Adipose tissue (tissue), 3 donors: ENCODE measurements around the gene FOXL2NB. TPM values are rescaled to one million over a fixed set of nuclear protein-coding genes. Genes with fewer than 3 reads are reported as not detected.

Experiments used
- H3K27ac ChIP-seq: one replicate; pipeline ENCODE4 v1.5.1; 2013; ENCODE audit warnings: low read depth, low read length
- WGBS, 3 donors: extraction: QIAGEN DNeasy Blood & Tissue Kit; methylation state at CpG; one replicate each; pipeline ENCODE4 v1.1.7; 2013; 5-methylcytosine and 5-hydroxymethylcytosine counted together
- polyA plus RNA-seq, 3 donors: library from polyadenylated mRNA; stranded (reverse); fragments of 200-250 nt; gene quantifications; one replicate each; pipeline ENCODE4 v1.2.3, GENCODE V29; 2013
- donor health status: healthy with polysubstance abuse.
- donor health status: Bipolar disorder and iron deficiency.
- donor health status: healthy.

The FOXL2NB gene
- polyA plus RNA-seq, 3 donors, result 0.02 TPM; not detected in 2

DNA sequence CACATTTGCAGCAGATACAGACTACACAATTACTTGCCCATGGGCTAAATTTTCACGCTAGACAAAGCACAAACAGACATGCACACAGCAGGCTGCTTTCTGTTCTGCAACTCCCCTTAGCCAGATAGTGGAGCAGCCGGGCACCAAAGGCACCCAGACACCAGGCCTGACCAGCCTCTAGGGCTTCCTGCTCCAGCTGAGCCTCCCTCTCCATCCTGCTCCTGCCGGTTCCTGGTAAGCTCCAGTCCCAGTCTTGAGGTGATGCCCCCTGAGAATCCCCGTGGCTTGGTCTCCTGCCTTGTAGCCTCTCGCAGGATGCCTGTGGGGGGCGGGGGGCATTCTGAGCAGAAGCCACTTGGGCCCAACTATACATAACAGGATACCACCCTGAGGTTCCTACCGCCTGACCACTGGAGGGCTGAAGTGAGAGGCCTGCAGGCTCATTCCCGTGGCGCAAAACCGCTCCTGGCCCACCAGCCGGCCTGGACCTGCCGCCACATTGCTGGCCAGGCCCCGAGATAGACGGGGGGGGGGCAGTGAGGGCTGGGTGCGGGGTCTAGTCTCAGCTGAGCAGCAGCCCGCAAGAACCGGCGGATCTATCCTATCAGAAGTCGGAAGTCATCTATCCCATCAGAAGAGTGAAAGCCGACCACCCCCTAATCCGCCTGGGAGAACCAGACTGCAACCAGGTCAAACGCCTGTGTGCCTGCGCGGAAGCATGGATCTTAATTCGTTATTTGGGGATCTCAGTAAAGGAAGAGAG is 4.0 kb upstream of the FOXL2NB start:
- H3K27ac ChIP-seq, result no peak overlapping the region
- WGBS, 3 donors, result 18 to 30% (median 20%) methylated on average over 25 of the region's 25 CpGs

DNA sequence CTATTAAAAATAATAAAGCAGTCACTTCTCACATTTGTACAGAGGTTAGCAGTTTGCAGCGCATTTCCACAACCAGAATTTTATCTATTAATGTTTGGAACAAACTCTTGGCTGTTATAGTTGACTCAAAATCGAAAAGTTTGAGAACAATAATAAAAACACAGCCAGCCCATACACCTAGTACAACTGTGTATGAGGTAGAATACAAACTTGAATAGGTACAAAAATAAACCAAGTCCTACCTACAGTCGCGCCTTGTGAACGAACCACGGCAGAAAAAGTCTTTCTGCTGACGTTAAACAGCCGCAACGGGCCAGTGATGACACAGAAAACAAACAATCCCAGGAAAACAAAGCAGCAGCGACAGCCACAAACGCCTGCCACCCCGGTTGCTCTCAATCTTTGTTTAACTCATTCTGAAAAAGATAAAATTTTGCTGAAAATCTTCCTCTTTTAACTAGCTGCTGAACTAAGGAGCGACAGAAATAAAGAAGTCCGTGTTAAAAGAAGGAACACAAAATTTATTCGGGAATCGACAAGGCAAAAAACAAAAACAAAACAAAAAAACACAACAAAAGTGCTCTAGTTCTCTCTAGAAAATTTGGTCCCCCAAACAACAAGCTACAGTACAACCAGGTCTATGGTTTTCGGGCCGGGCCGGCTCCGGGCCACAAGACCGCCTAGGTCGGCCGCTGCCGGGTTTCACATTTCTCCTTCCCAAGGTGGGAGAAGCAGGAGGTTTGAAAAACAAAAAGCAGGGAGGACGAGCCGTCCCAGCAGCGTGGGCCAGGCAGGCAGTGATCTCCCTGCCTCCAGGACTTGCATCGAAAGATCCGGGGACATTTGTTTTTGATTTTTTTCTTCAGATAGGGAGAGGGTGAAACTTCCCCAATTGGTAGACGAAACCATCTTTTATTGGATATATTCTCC is 3.0 kb upstream of the FOXL2NB start:
- WGBS, 3 donors, result 13 to 21% (median 17%) methylated on average over 30 of the region's 30 CpGs
- H3K27ac ChIP-seq, result no peak overlapping the region

DNA sequence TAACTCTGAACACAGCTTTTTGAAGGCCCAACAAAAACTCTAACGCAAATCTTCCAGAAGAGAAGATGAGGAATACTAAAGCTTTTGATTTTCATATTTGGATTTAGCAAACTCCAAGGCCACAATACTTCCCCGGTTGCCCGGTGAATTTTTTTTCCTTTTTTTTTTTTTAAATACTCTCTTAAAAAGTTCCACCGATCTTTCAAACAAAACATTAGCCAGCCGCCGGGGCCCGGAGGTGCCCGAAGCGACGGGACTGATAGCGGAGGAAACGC is 2.4 kb upstream of the FOXL2NB start:
- 9 to 11% (median 10%) methylated on average over 12 of the region's 12 CpGs for WGBS, 3 donors
- no peak overlapping the region for H3K27ac ChIP-seq

DNA sequence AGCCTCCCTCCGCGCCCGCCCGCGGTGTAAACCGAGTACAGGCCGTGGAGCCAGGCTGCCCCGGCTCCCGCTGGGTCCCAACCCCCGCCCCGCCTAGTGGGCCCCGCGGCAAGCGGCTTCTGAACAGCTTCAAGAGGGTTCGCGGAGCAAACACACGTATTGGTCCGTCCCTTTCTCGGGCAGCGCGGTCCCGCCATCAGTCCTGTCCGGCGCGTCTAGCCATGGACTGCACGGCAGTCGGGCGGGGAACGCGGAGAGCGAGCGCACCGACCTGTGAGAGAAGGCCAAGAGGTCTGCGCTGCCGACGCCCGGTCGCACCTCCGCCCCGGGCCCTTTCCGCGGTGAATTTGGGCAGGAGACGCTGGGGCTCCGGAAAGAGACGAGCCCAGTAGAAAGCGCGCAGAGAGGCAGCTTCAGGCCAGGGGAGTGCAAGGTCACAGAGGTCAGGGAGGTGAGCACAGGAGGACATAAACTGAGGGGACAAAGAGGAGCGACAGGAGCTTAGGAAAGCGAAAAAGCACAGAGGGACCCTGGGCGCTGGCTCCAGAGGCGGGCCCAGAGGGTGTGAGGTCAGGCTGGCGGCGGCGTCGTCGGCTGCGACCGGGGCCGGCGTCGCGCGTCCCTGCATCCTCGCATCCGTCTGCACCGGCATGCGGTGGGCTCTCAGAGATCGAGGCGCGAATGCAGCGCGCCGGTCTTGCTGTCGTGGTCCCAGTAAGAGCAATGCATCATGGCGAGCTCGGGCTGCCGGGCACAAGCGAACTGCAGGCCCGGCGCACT is 1.9 kb upstream of the FOXL2NB start:
- no peak overlapping the region for H3K27ac ChIP-seq
- 3 to 4% (median 3%) methylated on average over 76 to 80 of the region's 80 CpGs for WGBS, 3 donors

DNA sequence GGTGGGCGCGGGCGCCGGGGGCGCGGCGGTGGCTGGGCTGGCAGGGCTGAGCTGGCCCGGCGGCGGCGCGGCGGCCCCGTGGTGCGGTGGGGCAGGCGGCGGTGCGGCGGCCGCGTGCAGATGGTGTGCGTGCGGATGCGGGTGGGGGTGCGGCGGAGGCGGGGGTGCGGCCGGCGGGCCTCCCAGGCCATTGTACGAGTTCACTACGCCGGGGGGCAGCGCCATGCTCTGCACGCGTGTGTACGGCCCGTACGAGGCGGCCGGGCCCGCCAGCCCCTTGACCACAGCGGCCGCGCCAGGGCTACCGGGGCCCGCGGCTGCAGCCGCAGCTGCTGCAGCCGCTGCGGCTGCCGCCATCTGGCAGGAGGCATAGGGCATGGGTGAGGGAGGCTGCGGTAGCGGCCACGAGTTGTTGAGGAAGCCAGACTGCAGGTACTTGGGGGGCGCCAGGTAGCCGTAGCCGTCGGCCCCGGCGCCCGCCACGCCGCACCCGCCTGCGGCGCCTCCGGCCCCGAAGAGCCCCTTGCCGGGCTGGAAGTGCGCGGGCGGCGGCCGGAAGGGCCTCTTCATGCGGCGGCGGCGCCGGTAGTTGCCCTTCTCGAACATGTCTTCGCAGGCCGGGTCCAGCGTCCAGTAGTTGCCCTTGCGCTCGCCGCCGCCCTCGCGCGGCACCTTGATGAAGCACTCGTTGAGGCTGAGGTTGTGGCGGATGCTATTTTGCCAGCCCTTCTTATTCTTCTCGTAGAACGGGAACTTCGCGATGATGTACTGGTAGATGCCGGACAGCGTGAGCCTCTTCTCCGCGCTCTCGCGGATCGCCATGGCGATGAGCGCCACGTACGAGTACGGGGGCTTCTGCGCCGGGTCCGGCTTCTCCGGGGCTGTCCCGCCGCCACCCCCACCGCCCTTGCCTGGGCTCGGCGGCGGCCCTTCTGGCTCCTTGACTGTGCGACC is 1.0 kb upstream of the FOXL2NB start:
- 1 to 2% (median 2%) methylated on average over 76 to 120 of the region's 120 CpGs for WGBS, 3 donors

DNA sequence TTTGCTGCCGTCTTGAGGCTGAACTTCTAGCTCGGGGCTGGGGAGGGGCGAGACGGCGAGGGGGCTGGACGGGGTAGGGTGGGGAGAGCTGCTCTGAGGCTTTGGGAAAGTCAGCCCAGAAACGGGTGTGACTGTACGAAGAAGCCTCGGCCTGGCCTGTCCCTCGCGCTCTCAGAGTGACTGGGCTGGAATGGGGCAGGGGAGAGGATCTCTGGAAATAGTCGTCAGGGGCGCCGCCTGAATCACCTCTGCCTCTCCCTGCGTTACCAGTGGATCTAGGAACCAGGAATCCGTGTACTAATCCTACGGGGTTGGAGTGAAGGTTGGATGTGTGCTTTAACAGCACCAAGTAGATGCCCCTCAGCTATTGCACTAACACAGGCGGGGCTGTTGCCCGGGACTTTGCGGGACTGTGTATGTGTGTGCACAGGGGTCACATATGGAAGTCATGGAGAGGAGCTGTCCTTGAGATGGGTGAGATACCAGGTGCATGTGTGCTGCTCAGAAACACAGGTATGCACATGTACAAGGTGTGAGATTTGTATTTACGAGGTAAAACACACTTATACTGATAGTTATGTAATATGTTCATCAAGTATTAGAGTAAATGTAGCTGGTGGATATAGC is 591 bp downstream of the FOXL2NB start:
- 29 to 33% (median 30%) methylated on average over 21 of the region's 21 CpGs for WGBS, 3 donors
- H3K27ac ChIP-seq, result no peak overlapping the region

More for the DNA sequence above, 1.0 kb upstream of the FOXL2NB start:
- H3K27ac ChIP-seq, result no peak overlapping the region

DNA sequence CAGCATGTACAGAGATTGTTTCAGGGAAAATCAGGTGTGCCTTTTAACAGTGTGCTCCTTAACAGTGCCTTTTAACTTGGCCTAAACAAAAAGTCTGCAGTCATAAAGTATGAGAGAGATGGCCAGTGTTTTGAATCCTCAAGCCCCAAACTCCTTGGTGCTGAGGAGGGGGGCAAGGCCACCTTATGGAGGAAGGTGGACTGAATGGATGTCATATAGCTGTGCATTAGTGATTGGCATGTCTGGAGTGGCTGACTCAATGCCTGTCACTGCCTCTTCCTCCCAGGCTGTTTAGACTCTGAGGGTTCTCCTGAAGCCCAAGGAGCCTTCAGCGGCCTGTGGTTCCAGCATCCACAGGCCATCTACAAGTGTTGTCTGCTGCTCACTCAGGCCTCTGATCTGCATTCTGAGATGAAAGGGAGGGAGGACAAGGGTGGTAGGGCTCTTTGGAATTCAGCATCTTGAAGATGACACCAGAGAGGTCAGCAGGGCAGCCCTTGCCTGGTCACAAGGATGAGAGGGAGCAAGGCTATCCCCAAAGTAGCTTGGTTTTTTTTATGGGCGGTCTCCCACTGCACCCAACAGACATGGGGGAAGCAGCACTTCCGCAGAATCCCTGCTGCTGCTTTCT is 1.5 kb downstream of the FOXL2NB start:
- no peak overlapping the region for H3K27ac ChIP-seq
- WGBS, 3 donors, result 79 to 86% (median 80%) methylated on average over 3 of the region's 3 CpGs

DNA sequence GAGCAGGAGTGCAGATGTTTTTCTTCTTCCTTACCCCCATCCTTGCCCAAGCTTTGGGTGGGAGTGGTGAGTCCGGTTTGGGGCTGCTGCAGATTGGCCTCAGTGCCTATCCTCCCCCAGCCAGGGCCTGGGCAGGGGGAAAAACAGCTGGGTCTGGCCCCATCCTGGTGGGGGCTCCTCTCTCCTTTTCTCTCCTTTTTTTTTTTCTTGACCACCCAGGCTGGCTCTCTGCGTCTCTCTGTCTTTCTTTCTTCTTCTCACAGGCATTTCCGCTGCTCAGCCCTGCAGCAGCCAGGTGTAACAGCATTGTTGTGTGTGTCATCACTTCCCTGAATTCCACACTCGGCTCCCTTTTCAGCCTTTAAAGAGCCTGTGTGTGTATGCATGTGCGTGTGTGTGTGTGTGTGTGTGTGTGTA is 2.0 kb downstream of the FOXL2NB start:
- 49 to 72% (median 54%) methylated on average over 5 of the region's 5 CpGs for WGBS, 3 donors
- no peak overlapping the region for H3K27ac ChIP-seq

DNA sequence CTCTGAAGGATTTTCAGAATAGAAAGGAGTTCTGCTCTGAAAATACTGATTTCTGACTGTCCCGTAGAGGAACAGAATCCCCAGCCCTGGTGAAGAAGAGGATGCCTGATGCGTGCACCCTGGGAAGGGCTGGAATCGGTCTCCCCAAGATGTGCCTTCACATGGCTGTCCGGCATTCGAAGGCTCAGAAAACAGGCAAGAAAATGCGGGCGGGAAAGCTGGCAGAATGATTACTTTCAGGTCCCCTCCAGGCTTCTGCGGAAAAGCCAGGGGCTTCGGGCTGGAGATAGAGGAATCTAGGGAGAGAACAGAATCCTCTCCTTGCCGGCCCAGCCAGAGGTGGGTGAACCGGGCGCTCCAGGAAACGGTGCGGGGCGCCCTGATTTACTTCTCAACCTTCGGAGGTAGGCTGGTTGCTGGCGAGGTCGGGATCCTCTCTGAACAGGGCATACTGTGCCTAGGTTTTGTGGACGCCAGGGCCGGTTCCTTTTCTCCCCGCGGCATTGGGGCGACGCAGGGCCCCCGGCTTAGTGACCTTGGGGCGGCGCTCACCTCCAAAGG is 2.5 kb downstream of the FOXL2NB start:
- WGBS, 3 donors, result 7 to 9% (median 7%) methylated on average over 21 to 27 of the region's 27 CpGs
- H3K27ac ChIP-seq, result no peak overlapping the region

DNA sequence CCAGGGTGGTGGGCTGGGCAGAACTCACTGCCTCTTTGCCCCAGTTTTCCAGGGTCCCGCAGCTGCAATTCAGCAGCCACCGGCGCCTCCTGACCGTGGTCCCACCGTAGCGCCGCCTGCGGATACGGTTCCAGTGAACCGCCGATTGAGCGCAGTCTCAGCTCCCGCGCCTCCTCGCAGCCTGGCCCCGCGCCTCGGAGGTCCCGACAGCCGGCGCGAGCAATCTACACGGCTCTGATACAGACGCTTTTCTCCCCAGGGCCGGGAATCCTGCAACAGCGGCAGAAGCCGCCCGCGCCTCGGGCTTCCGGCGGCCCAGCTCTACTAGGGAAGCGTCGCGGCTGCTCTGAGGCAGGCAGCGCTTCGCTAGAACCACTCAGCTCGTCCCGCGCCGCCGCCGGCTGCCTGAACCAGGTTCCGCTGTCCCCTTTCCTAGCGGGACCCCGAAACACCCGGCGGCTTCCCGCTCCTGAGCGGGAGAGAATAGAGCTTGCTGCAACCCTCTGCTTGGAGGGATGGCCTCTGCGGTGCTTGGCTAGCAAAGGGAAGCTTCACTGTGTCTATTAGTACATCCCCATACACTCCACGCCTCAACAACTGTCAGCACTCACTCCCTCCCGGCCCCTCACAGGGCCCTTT is 3.1 kb downstream of the FOXL2NB start:
- H3K27ac ChIP-seq, result no peak overlapping the region
- WGBS, 3 donors, result 1 to 2% (median 1%) methylated on average over 53 of the region's 53 CpGs

DNA sequence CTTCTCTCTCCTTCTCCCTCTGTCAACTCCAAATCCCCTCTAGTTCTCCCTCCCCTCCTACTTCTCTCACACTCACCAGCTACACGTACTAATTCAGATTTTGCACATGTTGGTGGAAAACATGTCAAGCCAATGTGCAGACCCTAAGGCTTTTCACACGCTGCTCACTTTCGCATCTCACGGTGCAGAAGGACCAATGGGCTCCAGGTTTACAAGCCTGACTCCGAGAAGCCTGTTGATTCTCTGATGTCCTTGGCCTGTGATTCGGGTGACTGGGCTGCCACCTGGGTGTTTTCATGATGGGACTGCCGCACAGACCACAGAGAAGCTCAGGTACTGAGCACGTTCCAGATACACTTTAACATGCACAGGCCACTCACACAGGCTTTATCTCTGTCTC is 3.7 kb downstream of the FOXL2NB start:
- 84 to 91% (median 88%) methylated on average over 8 of the region's 8 CpGs for WGBS, 3 donors

DNA sequence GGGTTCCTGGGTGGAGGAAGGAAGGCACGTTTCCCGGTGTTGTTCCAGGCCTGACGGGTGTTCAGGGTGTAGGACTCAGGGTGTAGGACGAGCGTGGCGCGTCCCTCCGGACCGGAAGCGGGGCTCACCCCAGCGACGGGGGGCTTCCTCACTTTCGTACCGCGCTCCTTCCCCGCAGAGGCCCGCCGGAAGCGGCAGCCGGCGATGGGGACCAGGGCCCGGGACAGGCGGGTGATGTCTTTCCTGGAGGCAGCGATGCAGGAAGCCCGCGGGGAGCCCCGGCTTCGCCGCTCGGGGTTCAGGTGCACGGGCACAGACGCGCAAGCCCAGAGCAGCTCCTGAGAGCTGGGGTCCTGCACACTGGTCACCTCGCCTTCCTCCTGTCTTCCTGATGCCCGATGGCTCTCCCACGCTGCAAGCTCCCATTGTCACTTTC is 13.4 kb downstream of the FOXL2NB start:
- WGBS, 3 donors, result 3 to 9% (median 3%) methylated on average over 32 to 36 of the region's 36 CpGs

More for the DNA sequence above, 3.7 kb downstream of the FOXL2NB start:
- no peak overlapping the region for H3K27ac ChIP-seq

DNA sequence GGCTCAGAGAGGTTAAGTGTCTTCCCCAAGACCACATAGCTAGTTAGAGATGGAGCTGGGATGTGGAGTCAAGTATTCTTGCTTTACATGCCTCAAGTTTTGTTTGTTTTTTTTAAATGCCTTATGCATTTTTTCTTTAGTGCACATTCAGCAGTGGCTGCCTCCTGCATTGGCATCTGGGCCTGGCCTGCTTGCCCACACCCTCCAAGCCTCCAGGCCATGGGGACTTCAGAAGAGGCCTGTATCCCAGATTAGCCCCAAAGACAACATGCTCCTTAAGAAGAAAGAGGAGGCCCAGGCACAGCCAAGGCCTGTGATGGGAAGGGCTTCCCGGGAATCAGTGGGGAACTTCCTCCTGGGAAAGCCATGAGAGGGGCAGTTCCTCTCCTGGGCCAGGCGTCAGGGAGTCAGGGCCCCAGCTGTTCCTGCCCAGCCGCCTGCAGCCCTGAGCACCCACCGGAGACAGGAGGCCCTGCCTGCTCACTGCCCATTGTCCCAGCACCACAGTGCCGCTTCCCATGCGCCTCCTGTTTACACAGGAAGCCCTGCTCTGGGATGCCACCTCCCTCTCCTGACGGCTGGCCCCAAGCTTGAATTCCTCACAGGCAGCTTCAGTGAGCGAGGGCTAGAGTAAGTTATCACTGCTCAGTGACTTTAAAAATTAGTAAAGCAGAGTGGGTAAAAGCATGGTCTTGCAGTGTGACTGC is 16.0 kb downstream of the FOXL2NB start:
- H3K27ac ChIP-seq, result no peak overlapping the region
- 59 to 68% (median 61%) methylated on average over 8 of the region's 8 CpGs for WGBS, 3 donors

More for the DNA sequence above, 13.4 kb downstream of the FOXL2NB start:
- no peak overlapping the region for H3K27ac ChIP-seq

DNA sequence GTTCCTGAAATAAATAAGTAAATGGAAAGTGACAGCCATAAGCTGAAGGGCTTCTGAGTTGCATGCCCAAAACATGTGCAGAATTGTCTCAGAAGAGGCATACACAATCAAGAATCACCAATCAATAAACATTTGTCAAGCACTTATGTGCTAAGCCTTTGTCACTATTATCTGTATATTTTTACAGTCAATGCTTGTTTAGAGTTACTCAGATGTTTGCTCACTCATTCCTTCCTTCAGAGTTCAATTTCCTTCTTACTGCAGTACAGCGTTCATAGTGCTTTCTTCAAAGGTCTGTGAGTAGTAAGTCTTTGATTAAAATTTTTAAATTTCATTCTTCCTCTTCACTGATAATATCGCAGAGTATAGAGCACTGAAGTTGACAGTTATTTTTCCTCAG is 17.2 kb downstream of the FOXL2NB start:
- no peak overlapping the region for H3K27ac ChIP-seq
- 84 to 94% (median 90%) methylated on average over 2 of the region's 2 CpGs for WGBS, 3 donors

DNA sequence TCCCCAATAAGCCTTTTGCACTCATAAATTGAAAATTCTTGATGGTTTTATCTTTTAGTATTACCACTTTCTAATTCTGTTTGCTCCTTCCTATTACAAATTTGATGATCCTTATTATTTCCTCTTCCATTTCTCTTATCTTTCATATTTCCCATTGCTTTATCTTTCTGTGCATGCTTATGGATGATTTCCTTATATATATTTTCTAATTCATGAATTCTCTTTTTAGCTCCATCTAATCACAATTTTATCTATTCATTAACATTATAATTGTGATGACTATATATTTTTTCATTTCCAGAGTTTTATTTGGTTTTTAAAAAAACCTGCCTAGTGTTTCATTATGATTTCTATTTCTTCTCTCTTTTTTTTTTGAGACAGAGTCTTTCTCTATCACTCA is 17.9 kb downstream of the FOXL2NB start:
- H3K27ac ChIP-seq, result no peak overlapping the region
